Thyroid gland (tissue), 4 donors: Measurements from ENCODE around the gene MASP1. TPM values are rescaled to one million over a fixed set of nuclear protein-coding genes. Genes with fewer than 3 reads are reported as not detected.

Experiments used
- DNase-seq, 2 donors: peaks; one replicate each; pipeline ENCODE4 v3.0.0-alpha.2; 2019
- H3K27ac ChIP-seq, 3 donors: fragments of 200-600 bp; sonication (generic); 1 replicate in 2 of 3; 2 replicates in 1 of 3; pipeline ENCODE4 v1.5.1; 2016 to 2019; ENCODE audit warnings: mild to moderate bottlenecking in 1 of 3, moderate library complexity in 1 of 3
- H3K27me3 ChIP-seq: fragments of 200-600 bp; sonication (generic); one replicate; pipeline ENCODE4 v1.5.1; 2019
- H3K36me3 ChIP-seq, 2 donors: fragments of 200-600 bp; sonication (generic); one replicate each; pipeline ENCODE4 v1.5.1; 2016 to 2019
- H3K4me1 ChIP-seq, 2 donors: fragments of 200-600 bp; sonication (generic); one replicate each; pipeline ENCODE4 v1.5.1; 2017 to 2019
- H3K4me3 ChIP-seq, 3 donors: fragments of 200-600 bp; sonication (generic); replicated peaks in 1 of 3; 1 replicate in 2 of 3; 2 replicates in 1 of 3; pipeline ENCODE4 v1.5.1; 2016; ENCODE audit warnings: mild to moderate bottlenecking in 1 of 3
- H3K9me3 ChIP-seq: fragments of 200-600 bp; sonication (generic); one replicate; pipeline ENCODE4 v1.5.1; 2017
- POLR2A ChIP-seq, 2 donors: fragments of 450-650 bp; IDR thresholded peaks; one replicate each; pipeline ENCODE4 v1.6.1; 2017; ENCODE audit warnings: antibody characterized with exemption in 2 of 2, mild to moderate bottlenecking in 2 of 2, moderate library complexity in 1 of 2
- WGBS, 2 donors: methylation state at CpG; one replicate each; pipeline ENCODE4 v1.1.5; 2017; 5-methylcytosine and 5-hydroxymethylcytosine counted together
- intact Hi-C: fragments of 100-400 bp; cut with DNase I; formaldehyde crosslinking; loops from one replicate; pipeline ENCODE4 v1.15.1; 2023
- total RNA-seq, 4 donors: library from RNA; depleted of rRNA; stranded (reverse); fragments of >200 nt; gene quantifications; one replicate each; pipeline ENCODE4 v1.2.3, GENCODE V29; 2016
- TF ChIP-seq, protein P1 (sequence below), 6 experiments: fragments of 200-600 bp in 3 of 6; fragments of 450-650 bp in 3 of 6; sonication (generic) in 3 of 6; IDR thresholded peaks; one replicate each; pipeline ENCODE4 v1.5.1; 2016 to 2019; ENCODE audit warnings: antibody characterized with exemption in 6 of 6, mild to moderate bottlenecking in 2 of 6, inconsistent platforms in 1 of 6, moderate library complexity in 1 of 6

MASP1 gene
- total RNA-seq, 4 donors from 2014 or later = 5.5 to 11.6 (median 7.2) TPM

DNA sequence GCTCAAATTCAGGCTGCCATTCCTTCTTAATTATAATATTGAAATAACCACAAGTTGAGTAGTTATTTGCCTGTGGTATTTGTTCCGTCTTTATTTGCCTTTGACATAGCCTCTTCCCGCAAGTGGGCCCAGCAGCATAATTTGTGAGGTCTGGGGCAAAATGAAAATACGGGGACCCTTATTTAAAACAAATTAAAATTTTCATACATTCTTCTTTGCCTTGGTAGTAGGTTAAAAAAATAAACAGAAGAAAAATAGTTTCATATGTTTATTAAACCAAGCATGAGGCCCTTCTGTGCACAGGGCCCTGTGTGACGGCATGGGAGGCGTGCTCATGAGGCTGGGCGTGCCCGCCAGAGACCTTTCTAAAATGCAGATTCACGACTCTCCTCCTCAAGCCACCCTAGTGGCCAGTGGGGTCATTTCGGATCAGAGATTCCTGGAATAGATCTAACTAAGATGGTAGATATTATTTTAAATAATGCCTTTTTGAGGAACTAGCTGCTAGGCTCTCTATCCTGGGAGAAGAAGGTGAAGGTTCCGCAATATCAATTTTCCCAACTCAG, 35.4 kb downstream of the MASP1 start:
- Histone ChIP-seq H3K4me3 (no peak overlapping the region), H3K4me1 (no peaks in the 10 kb centered on the region), H3K27ac (no peak overlapping the region), H3K27me3 (no peaks in the 10 kb centered on the region), H3K36me3 (no peaks in the 10 kb centered on the region), H3K9me3 (no peaks in the 10 kb centered on the region)
- no peak for DNase-seq
- intact Hi-C loops = no loop called here
- 93 to 96% methylated on average over 10 of the region's 10 CpGs for WGBS, 2 donors
- TF ChIP-seq POLR2A (IDR thresholded peaks at IDR 0.05) = no peak
- TF ChIP-seq, protein P1, sequence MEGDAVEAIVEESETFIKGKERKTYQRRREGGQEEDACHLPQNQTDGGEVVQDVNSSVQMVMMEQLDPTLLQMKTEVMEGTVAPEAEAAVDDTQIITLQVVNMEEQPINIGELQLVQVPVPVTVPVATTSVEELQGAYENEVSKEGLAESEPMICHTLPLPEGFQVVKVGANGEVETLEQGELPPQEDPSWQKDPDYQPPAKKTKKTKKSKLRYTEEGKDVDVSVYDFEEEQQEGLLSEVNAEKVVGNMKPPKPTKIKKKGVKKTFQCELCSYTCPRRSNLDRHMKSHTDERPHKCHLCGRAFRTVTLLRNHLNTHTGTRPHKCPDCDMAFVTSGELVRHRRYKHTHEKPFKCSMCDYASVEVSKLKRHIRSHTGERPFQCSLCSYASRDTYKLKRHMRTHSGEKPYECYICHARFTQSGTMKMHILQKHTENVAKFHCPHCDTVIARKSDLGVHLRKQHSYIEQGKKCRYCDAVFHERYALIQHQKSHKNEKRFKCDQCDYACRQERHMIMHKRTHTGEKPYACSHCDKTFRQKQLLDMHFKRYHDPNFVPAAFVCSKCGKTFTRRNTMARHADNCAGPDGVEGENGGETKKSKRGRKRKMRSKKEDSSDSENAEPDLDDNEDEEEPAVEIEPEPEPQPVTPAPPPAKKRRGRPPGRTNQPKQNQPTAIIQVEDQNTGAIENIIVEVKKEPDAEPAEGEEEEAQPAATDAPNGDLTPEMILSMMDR (IDR thresholded peaks at IDR 0.05) = no peak

DNA sequence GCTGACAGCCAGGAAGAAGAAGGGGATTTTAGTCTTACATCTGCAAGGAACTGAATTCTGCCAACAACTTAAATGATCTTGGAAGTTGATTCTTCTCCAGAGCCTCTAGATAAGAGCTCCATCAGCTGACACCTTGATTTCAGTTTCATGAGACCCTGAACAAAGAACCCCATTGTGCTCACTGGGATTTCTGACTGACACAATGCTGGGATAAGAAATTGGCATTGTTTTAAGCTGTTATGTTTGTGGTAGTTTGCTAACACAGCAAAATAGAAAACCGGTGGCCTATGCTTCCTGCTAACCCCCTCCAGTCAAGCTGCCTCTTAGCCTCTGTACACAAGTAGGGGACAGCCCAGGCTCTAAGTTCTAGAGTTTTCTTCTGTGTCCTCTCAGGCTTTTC, 36.2 kb downstream of the MASP1 start:
- intact Hi-C loops = no loop called here
- no peak overlapping the region for H3K4me3 ChIP-seq
- 10 to 20% methylated on average over 1 of the region's 1 CpG for WGBS, 2 donors
- no peaks in the 10 kb centered on the region for H3K36me3 ChIP-seq
- H3K4me1 ChIP-seq = no peaks in the 10 kb centered on the region
- no peak for DNase-seq
- H3K9me3 ChIP-seq = no peaks in the 10 kb centered on the region
- no peak for TF ChIP-seq POLR2A (IDR thresholded peaks at IDR 0.05)
- TF ChIP-seq, protein P1 (IDR thresholded peaks at IDR 0.05) = no peak
- H3K27me3 ChIP-seq = no peaks in the 10 kb centered on the region
- H3K27ac ChIP-seq = no peak overlapping the region

DNA sequence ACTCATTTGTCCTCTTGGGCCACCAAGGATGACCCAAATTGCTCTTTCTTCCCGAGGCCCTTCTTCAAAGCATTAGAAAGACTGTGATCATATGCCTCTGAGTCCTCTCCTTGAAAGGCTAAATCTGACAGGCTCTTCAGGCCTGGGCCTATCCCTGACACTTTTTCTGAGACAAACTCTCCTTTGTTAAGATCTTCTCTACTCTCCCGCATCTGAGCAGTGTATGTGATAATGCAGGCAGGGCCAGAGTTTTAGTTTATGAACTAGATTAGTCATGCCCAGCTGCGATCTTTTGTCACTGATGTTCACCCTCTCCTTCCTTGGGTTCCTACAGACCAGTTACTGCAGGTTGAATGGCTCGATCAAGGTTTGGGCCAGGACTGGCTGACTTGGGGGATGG, 39.2 kb downstream of the MASP1 start:
- no peak for DNase-seq
- WGBS, 2 donors = 77 to 89% methylated on average over 4 of the region's 4 CpGs
- Histone ChIP-seq H3K27me3 (no peaks in the 10 kb centered on the region), H3K36me3 (no peaks in the 10 kb centered on the region), H3K4me3 (no peak overlapping the region), H3K9me3 (no peaks in the 10 kb centered on the region), H3K27ac (no peak overlapping the region), H3K4me1 (no peaks in the 10 kb centered on the region)
- intact Hi-C loops = no loop called here
- no peak for TF ChIP-seq POLR2A (IDR thresholded peaks at IDR 0.05)
- TF ChIP-seq, protein P1 (IDR thresholded peaks at IDR 0.05) = no peak

DNA sequence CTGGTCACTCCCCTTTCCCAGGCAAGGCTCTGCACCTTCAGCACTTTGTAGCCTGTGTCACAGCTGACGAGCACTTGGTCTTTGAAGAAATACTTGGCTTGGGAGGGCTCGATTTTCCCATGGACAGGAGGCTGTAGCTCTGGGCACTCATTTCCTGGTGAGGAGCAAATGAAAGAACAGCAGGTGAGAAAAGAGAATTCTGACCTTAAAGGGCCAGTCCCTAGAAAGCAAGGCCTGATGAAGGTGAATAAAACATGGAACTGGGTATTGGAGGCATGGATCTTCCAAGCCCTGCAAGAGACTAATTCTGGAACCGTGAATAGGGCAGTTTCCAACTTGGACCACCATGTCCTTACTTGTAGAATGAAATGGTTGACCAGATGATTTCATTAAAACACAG, 39.9 kb downstream of the MASP1 start:
- intact Hi-C loops = no loop called here
- no peak overlapping the region for H3K4me3 ChIP-seq
- H3K4me1 ChIP-seq = no peaks in the 10 kb centered on the region
- no peaks in the 10 kb centered on the region for H3K27me3 ChIP-seq
- H3K27ac ChIP-seq = no peak overlapping the region
- no peaks in the 10 kb centered on the region for H3K36me3 ChIP-seq
- 59 to 62% methylated on average over 3 of the region's 3 CpGs for WGBS, 2 donors
- H3K9me3 ChIP-seq = no peaks in the 10 kb centered on the region
- no peak for TF ChIP-seq POLR2A (IDR thresholded peaks at IDR 0.05)
- TF ChIP-seq, protein P1 (IDR thresholded peaks at IDR 0.05) = no peak
- no peak for DNase-seq

DNA sequence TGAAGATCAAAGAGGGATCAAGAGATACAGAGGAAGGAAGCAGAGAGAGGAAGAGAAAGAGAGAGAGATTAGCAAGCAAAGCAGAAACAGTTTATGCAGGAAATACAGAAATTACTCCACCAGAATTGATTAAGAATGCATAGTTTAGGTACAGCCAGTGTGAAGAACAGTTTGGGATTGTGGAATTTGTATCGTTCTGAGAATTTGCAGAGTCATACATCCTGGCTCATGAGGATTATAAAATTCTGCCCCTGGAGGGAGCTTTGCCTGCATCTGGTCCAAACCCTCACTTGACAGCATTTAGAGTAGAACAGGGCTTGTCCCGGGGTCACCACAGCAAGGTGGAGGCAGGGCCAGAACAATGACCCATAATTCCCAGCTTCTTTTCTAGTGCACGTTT, 44.1 kb downstream of the MASP1 start:
- intact Hi-C loops = no loop called here
- Histone ChIP-seq H3K27me3 (no peaks in the 10 kb centered on the region), H3K4me1 (no peaks in the 10 kb centered on the region), H3K4me3 (no peak overlapping the region), H3K36me3 (no peaks in the 10 kb centered on the region), H3K9me3 (no peaks in the 10 kb centered on the region), H3K27ac (no peak overlapping the region)
- DNase-seq = no peak
- no peak for TF ChIP-seq POLR2A (IDR thresholded peaks at IDR 0.05)
- TF ChIP-seq, protein P1 (IDR thresholded peaks at IDR 0.05) = no peak
- WGBS, 2 donors = 61 to 74% methylated on average over 3 of the region's 3 CpGs
